HG02678 (cell line): ENCODE results near the gene ESAM.
"Not testable (repeated sequence)": the region's sequence is repeated elsewhere in the genome, so short reads cannot be mapped to it uniquely, and the experiment has no call there.

Source experiments
- ATAC-seq: cut with Tn5 transposase; IDR thresholded peaks from one replicate; pipeline ENCODE4 v1.9.1; 2021; ENCODE audit warnings: mild to moderate bottlenecking, moderate library complexity; ENCODE audit not compliant: unreplicated experiment

ESAM gene

GRCh38 chr11:124776865-124777645 lies 15.0 kb upstream of the ESAM start:
- no peak for ATAC-seq

- ATAC-seq = not testable (repeated sequence)
Observed at GRCh38 chr11:124770959-124771358, 8.9 kb upstream of the ESAM start.

- ATAC-seq = no peak
Observed at GRCh38 chr11:124769806-124770774, 8.0 kb upstream of the ESAM start.

GRCh38 chr11:124768914-124769313 lies 6.8 kb upstream of the ESAM start:
- no peak for ATAC-seq

GRCh38 chr11:124766156-124766555 lies 4.1 kb upstream of the ESAM start:
- no peak for ATAC-seq

GRCh38 chr11:124763156-124763947 lies 1.3 kb upstream of the ESAM start:
- ATAC-seq = peak; percentile 17

GRCh38 chr11:124762624-124763155 lies 600 bp upstream of the ESAM start:
- no peak for ATAC-seq

GRCh38 chr11:124761301-124762104 lies 587 bp downstream of the ESAM start:
- ATAC-seq = peak; percentile 0

GRCh38 chr11:124760806-124761205 lies 1.3 kb downstream of the ESAM start:
- ATAC-seq = no peak

GRCh38 chr11:124760205-124760652 lies 1.9 kb downstream of the ESAM start:
- ATAC-seq = peak; percentile 19

- ATAC-seq = no peak
Observed at GRCh38 chr11:124759266-124760204, 2.6 kb downstream of the ESAM start.

- ATAC-seq = peak; percentile 52
Observed at GRCh38 chr11:124758355-124759265, 3.5 kb downstream of the ESAM start.

GRCh38 chr11:124757320-124757719 lies 4.8 kb downstream of the ESAM start:
- ATAC-seq = no peak

GRCh38 chr11:124756753-124757227 lies 5.3 kb downstream of the ESAM start:
- ATAC-seq = no peak

- no peak for ATAC-seq
Observed at GRCh38 chr11:124756033-124756752, 5.9 kb downstream of the ESAM start.

GRCh38 chr11:124754710-124755109 lies 7.4 kb downstream of the ESAM start:
- no peak for ATAC-seq

- no peak for ATAC-seq
Observed at GRCh38 chr11:124754309-124754708, 7.8 kb downstream of the ESAM start.
